Measurements from ENCODE around the gene PRR14L. TPM values are rescaled to one million over a fixed set of nuclear protein-coding genes. Genes with fewer than 3 reads are reported as not detected.

PRR14L gene
- polyA plus RNA-seq, 1 donor from 2014 or later = 14.3 TPM

- H2AFZ ChIP-seq (ENCODE audit: low read depth, low read length) = no peak overlapping the region
- no peaks in the 10 kb centered on the region for H3K79me2 ChIP-seq (replicated peaks; ENCODE audit: insufficient read depth, low read length)
Observed at GRCh38 chr22:31681349-31682345, 68.3 kb downstream of the PRR14L start.

GRCh38 chr22:31680861-31681341, 69.0 kb downstream of the PRR14L start:
- Histone ChIP-seq H3F3A (ENCODE audit: insufficient read depth, low read length, poor library complexity, severe bottlenecking) (no peaks in the 10 kb centered on the region), H3K4me2 (ENCODE audit: low read length) (no peak overlapping the region), H3K4me3 (ENCODE audit: low read length) (no peak overlapping the region), H3K9ac (ENCODE audit: low read length) (no peak overlapping the region), H4K20me1 (ENCODE audit: insufficient read depth) (no peaks in the 10 kb centered on the region), H3K9me2 (ENCODE audit: insufficient read depth, low read length) (no peaks in the 10 kb centered on the region), H2AFZ (ENCODE audit: low read depth, low read length) (no peak overlapping the region), H3K79me2 (replicated peaks; ENCODE audit: insufficient read depth, low read length) (no peaks in the 10 kb centered on the region), H3K27me3 (ENCODE audit: insufficient read depth, low read depth, low read length) (no peaks in the 10 kb centered on the region), H3K36me3 (ENCODE audit: insufficient read depth, low read length) (no peaks in the 10 kb centered on the region), H3K27ac (ENCODE audit: low read length) (no peak overlapping the region), H3K9me3 (ENCODE audit: low read length) (no peaks in the 10 kb centered on the region)
- no peak for TF ChIP-seq RAD21 (conservative IDR thresholded peaks at IDR 0.05)

More at GRCh38 chr22:31681349-31682345, 68.3 kb downstream of the PRR14L start:
- H3K9me3 ChIP-seq (ENCODE audit: low read length) = no peaks in the 10 kb centered on the region
- H3K4me3 ChIP-seq (ENCODE audit: low read length) = no peak overlapping the region
- no peaks in the 10 kb centered on the region for H3F3A ChIP-seq (ENCODE audit: insufficient read depth, low read length, poor library complexity, severe bottlenecking)
- no peaks in the 10 kb centered on the region for H3K27me3 ChIP-seq (ENCODE audit: insufficient read depth, low read depth, low read length)
- H3K9me2 ChIP-seq (ENCODE audit: insufficient read depth, low read length) = no peaks in the 10 kb centered on the region
- H3K27ac ChIP-seq (ENCODE audit: low read length) = no peak overlapping the region
- TF ChIP-seq REST (IDR thresholded peaks at IDR 0.05; ENCODE audit: borderline replicate concordance) (no peak), POLR2AphosphoS5 (IDR thresholded peaks at IDR 0.05) (no peak), TAF1 (IDR thresholded peaks at IDR 0.05; ENCODE audit: low read depth) (no peak), EP300 (conservative IDR thresholded peaks at IDR 0.05; ENCODE audit: poor library complexity, severe bottlenecking) (no peak), SMC3 (conservative IDR thresholded peaks at IDR 0.05; ENCODE audit: poor library complexity) (no peak), EZH2 (IDR thresholded peaks at IDR 0.05; ENCODE audit: borderline replicate concordance, insufficient read depth, low read length, poor library complexity, severe bottlenecking) (no peak), RAD21 (conservative IDR thresholded peaks at IDR 0.05) (no peak)
- no peak overlapping the region for H3K4me2 ChIP-seq (ENCODE audit: low read length)
- H4K20me1 ChIP-seq (ENCODE audit: insufficient read depth) = no peaks in the 10 kb centered on the region
- no peaks in the 10 kb centered on the region for H3K36me3 ChIP-seq (ENCODE audit: insufficient read depth, low read length)
- no peak overlapping the region for H3K9ac ChIP-seq (ENCODE audit: low read length)

GRCh38 chr22:31678748-31679147, 71.2 kb downstream of the PRR14L start:
- Histone ChIP-seq H3K27ac (ENCODE audit: low read length) (no peak overlapping the region), H3K9me3 (ENCODE audit: low read length) (no peaks in the 10 kb centered on the region), H3K79me2 (replicated peaks; ENCODE audit: insufficient read depth, low read length) (no peaks in the 10 kb centered on the region), H3K36me3 (ENCODE audit: insufficient read depth, low read length) (no peaks in the 10 kb centered on the region), H3K4me2 (ENCODE audit: low read length) (no peak overlapping the region), H3F3A (ENCODE audit: insufficient read depth, low read length, poor library complexity, severe bottlenecking) (no peaks in the 10 kb centered on the region), H3K9ac (ENCODE audit: low read length) (no peak overlapping the region), H3K9me2 (ENCODE audit: insufficient read depth, low read length) (no peaks in the 10 kb centered on the region), H3K27me3 (ENCODE audit: insufficient read depth, low read depth, low read length) (no peaks in the 10 kb centered on the region), H4K20me1 (ENCODE audit: insufficient read depth) (no peaks in the 10 kb centered on the region), H2AFZ (ENCODE audit: low read depth, low read length) (no peak overlapping the region), H3K4me3 (ENCODE audit: low read length) (no peak overlapping the region)
- no peak for TF ChIP-seq REST (IDR thresholded peaks at IDR 0.05; ENCODE audit: borderline replicate concordance)
- TF ChIP-seq EP300 (conservative IDR thresholded peaks at IDR 0.05; ENCODE audit: poor library complexity, severe bottlenecking) = no peak
- TF ChIP-seq MXI1 (conservative IDR thresholded peaks at IDR 0.05; ENCODE audit: poor library complexity, severe bottlenecking) = no peak
- TF ChIP-seq POLR2AphosphoS5 (IDR thresholded peaks at IDR 0.05) = no peak

All from neural cell (in vitro differentiated cells).